ENCODE measurements around the gene CHD5. TPM values are rescaled to one million over a fixed set of nuclear protein-coding genes. Genes with fewer than 3 reads are reported as not detected.

CHD5 gene
- total RNA-seq, 1 experiment from 2014 or later = 2.4 TPM

- POLR2A ChIA-PET = no interaction called here
These were observed 123.6 kb downstream of the CHD5 start for GRCh38 chr1:6056572-6056948.

More at GRCh38 chr1:6056572-6056948, 123.6 kb downstream of the CHD5 start:
- Mint-ChIP-seq H3K27ac (no peak overlapping the region), H3K9me3 (no peaks in the 10 kb centered on the region), H3K4me1 (peaks cover 11% of the 10 kb centered on the region), H3K36me3 (no peaks in the 10 kb centered on the region), H3K4me3 (no peak overlapping the region), H3K27me3 (ENCODE audit: low read depth) (no peaks in the 10 kb centered on the region)
- TF ChIP-seq HMGA2 (CRISPR knock-in tag; IDR thresholded peaks at IDR 0.05) = no peak
- TF ChIP-seq AR (CRISPR knock-in tag; IDR thresholded peaks at IDR 0.05) = no peak
- TF ChIP-seq TP53 (CRISPR knock-in tag; IDR thresholded peaks at IDR 0.05) = no peak
- no peak for TF ChIP-seq MXD4 (CRISPR knock-in tag; IDR thresholded peaks at IDR 0.05; ENCODE audit: borderline replicate concordance)
- no peak for TF ChIP-seq ZNF138 (CRISPR knock-in tag; conservative IDR thresholded peaks at IDR 0.05)
- TF ChIP-seq ZBTB21 (CRISPR knock-in tag; IDR thresholded peaks at IDR 0.05; ENCODE audit: borderline replicate concordance) = no peak
- TF ChIP-seq RORB (CRISPR knock-in tag; IDR thresholded peaks at IDR 0.05) = no peak
- no peak for TF ChIP-seq NR1H2 (CRISPR knock-in tag; IDR thresholded peaks at IDR 0.05)
- TF ChIP-seq ZNF263 (CRISPR knock-in tag; IDR thresholded peaks at IDR 0.05; ENCODE audit: low read depth) = no peak
- TF ChIP-seq HMGXB4 (CRISPR knock-in tag; IDR thresholded peaks at IDR 0.05) = no peak
- no peak for TF ChIP-seq CTCF (IDR thresholded peaks at IDR 0.05)
- no peak for TF ChIP-seq ZNF416 (CRISPR knock-in tag; IDR thresholded peaks at IDR 0.05)
- TF ChIP-seq ETV6 (CRISPR knock-in tag; IDR thresholded peaks at IDR 0.05) = no peak
- no peak for TF ChIP-seq CREB1 (CRISPR knock-in tag; IDR thresholded peaks at IDR 0.05)
- TF ChIP-seq IRF1 (CRISPR knock-in tag; IDR thresholded peaks at IDR 0.05) = no peak
- no peak for TF ChIP-seq ZNF232 (CRISPR knock-in tag; IDR thresholded peaks at IDR 0.05)
- TF ChIP-seq ATF1 (CRISPR knock-in tag; IDR thresholded peaks at IDR 0.05) = no peak
- TF ChIP-seq SP1 (CRISPR knock-in tag; conservative IDR thresholded peaks at IDR 0.05) = no peak
- no peak for TF ChIP-seq MLX (CRISPR knock-in tag; IDR thresholded peaks at IDR 0.05)
- ATAC-seq (no peak), DNase-seq (ENCODE audit: low spot score) (no peak)
- CTCF ChIA-PET = no interaction called here
